HCT116 (cell line): ENCODE data around the gene CNTNAP2. TPM values are rescaled to one million over a fixed set of nuclear protein-coding genes. Genes with fewer than 3 reads are reported as not detected.

ENCODE experiments used
- ATAC-seq: fragments of 200-7000 bp; cut with Tn5 transposase; 2 replicates; pipeline ENCODE4 v1.9.1; 2020; ENCODE audit warnings: mild to moderate bottlenecking, moderate library complexity
- BruUV-seq: library from RNA; stranded (reverse); fragments of 400-500 nt; replicated peaks from 2 replicates; lab custom pipeline; 2021; lab: Mats Ljungman, UMichigan
- CTCF ChIA-PET: fragments of 300-600 bp; sonication (Branson Sonifier 250); formaldehyde crosslinking; loops from one replicate; lab custom pipeline; 2021; ENCODE audit warnings: antibody characterized with exemption; lab: Charles Lee
- POLR2A ChIA-PET: fragments of 300-600, 350-600 bp; sonication (Branson Sonifier 250); formaldehyde crosslinking; loops from one replicate; lab custom pipeline; 2021; ENCODE audit warnings: antibody characterized with exemption; lab: Charles Lee
- RAD21 ChIA-PET, 2 experiments: fragments of 300-600 bp; sonication (Branson Sonifier 250); formaldehyde crosslinking; loops; one replicate each; lab custom pipeline; 2023; ENCODE audit warnings: low total read pairs in 2 of 2; ENCODE audit not compliant: uncharacterized antibody in 2 of 2, unreplicated experiment in 2 of 2, low non-redundant PET in 1 of 2; lab: Charles Lee
- DNase-seq: peaks from one replicate; pipeline ENCODE4 v3.0.0-alpha.2; 2010; ENCODE audit warnings: low read depth, low spot score
- H2AFZ ChIP-seq: fragments of 200-600 bp; shearing (Covaris generic), sonication (generic); 2 replicates; pipeline ENCODE4 v1.6.1; 2017; ENCODE audit warnings: low read depth, mixed run types, mixed read lengths, antibody characterized with exemption, low read length; ENCODE audit not compliant: poor library complexity, severe bottlenecking
- H3K27ac ChIP-seq: 2 replicates; pipeline ENCODE4 v1.5.1; 2012; ENCODE audit warnings: low read depth, low read length
- H3K27me3 ChIP-seq: fragments of 200-600 bp; sonication (generic); 2 replicates; pipeline ENCODE4 v1.6.1; 2016; ENCODE audit warnings: mixed run types, low read length, mixed read lengths; ENCODE audit not compliant: insufficient read depth
- H3K36me3 ChIP-seq, 2 experiments: fragments of 200-500 bp in 1 of 2; fragments of 200-600 bp in 1 of 2; sonication (Bioruptor generic) in 1 of 2; sonication (generic) in 1 of 2; 2 replicates each; pipeline versions ENCODE4 v1.5.1 to v1.6.1; 2014 to 2016; ENCODE audit warnings: low read length in 2 of 2, inconsistent platforms in 1 of 2, mixed read lengths in 1 of 2, mixed run types in 1 of 2; ENCODE audit not compliant: insufficient read depth in 2 of 2, control insufficient read depth in 1 of 2
- H3K4me1 ChIP-seq, 2 experiments: fragments of 200-600 bp in 1 of 2; sonication (generic) in 1 of 2; 2 replicates each; pipeline versions ENCODE4 v1.5.1 to v1.6.1; 2012 to 2017; ENCODE audit warnings: low read length in 2 of 2, inconsistent platforms in 1 of 2, mild to moderate bottlenecking in 1 of 2, mixed read lengths in 1 of 2, mixed run types in 1 of 2, moderate library complexity in 1 of 2; ENCODE audit not compliant: insufficient read depth in 2 of 2, control insufficient read depth in 1 of 2
- H3K4me2 ChIP-seq: fragments of 200-600 bp; sonication (generic); 2 replicates; pipeline ENCODE4 v1.6.1; 2017; ENCODE audit warnings: mixed run types, low read length, mixed read lengths
- H3K4me3 ChIP-seq, 2 experiments: fragments of 200-600 bp in 1 of 2; sonication (generic) in 1 of 2; replicated peaks in 1 of 2; 2 replicates each; pipeline ENCODE4 v1.5.1; 2011 to 2016; ENCODE audit warnings: low read length in 2 of 2, control low read depth in 1 of 2, low read depth in 1 of 2, mild to moderate bottlenecking in 1 of 2, mixed read lengths in 1 of 2, mixed run types in 1 of 2
- H3K79me2 ChIP-seq: fragments of 200-600 bp; sonication (generic); 2 replicates; pipeline ENCODE4 v1.6.1; 2017; ENCODE audit warnings: mild to moderate bottlenecking, mixed run types, low read length, moderate library complexity, mixed read lengths; ENCODE audit not compliant: insufficient read depth
- H3K9ac ChIP-seq: fragments of 200-600 bp; sonication (generic); 2 replicates; pipeline ENCODE4 v1.6.1; 2016; ENCODE audit warnings: low read length, mixed read lengths
- H3K9me2 ChIP-seq: fragments of 200-600 bp; sonication (generic), shearing (Covaris generic); 2 replicates; pipeline ENCODE4 v1.6.1; 2017; ENCODE audit warnings: mixed run types, mild to moderate bottlenecking, moderate library complexity; ENCODE audit not compliant: insufficient read depth
- H3K9me3 ChIP-seq, 2 experiments: fragments of 200-500 bp in 1 of 2; fragments of 200-600 bp in 1 of 2; sonication (Bioruptor generic) in 1 of 2; sonication (generic) in 1 of 2; 2 replicates each; pipeline ENCODE4 v1.6.1; 2014 to 2017; ENCODE audit warnings: low read length in 2 of 2, mixed read lengths in 2 of 2, inconsistent platforms in 1 of 2, low read depth in 1 of 2, mild to moderate bottlenecking in 1 of 2, mixed run types in 1 of 2, moderate library complexity in 1 of 2; ENCODE audit not compliant: control insufficient read depth in 1 of 2, insufficient read depth in 1 of 2
- H4K20me1 ChIP-seq: fragments of 200-600 bp; sonication (generic), shearing (Covaris generic); 2 replicates; pipeline ENCODE4 v1.6.1; 2017; ENCODE audit warnings: mixed run types, mild to moderate bottlenecking, moderate library complexity; ENCODE audit not compliant: insufficient read depth
- EGR1 ChIP-seq: IDR thresholded peaks from 2 replicates; pipeline ENCODE4 v1.6.1; 2012; ENCODE audit warnings: low read depth
- ELF1 ChIP-seq: IDR thresholded peaks from 2 replicates; pipeline ENCODE4 v1.6.1; 2012; ENCODE audit warnings: low read depth, borderline replicate concordance
- FOSL1 ChIP-seq: IDR thresholded peaks from 2 replicates; pipeline ENCODE4 v1.6.1; 2012; ENCODE audit warnings: low read depth
- ZFX ChIP-seq: fragments of 450-650 bp; IDR thresholded peaks from 2 replicates; pipeline ENCODE4 v1.6.1; 2017
- intact Hi-C: fragments of 100-400 bp; cut with micrococcal nuclease; formaldehyde crosslinking; loops from 2 replicates; pipeline ENCODE4 v1.10.0; 2022
- total RNA-seq: library from RNA; stranded (reverse); gene quantifications from one replicate; pipeline ENCODE4 v1.2.1, GENCODE V29; 2021; ENCODE audit not compliant: unreplicated experiment
- TF ChIP-seq, protein P1 (sequence below): IDR thresholded peaks from 2 replicates; pipeline ENCODE4 v1.6.1; 2012
- TF ChIP-seq, protein P2 (sequence below): IDR thresholded peaks from 2 replicates; pipeline ENCODE4 v1.6.1; 2012

Gene CNTNAP2
- total RNA-seq, 1 experiment from 2014 or later, result 0.37 TPM

DNA sequence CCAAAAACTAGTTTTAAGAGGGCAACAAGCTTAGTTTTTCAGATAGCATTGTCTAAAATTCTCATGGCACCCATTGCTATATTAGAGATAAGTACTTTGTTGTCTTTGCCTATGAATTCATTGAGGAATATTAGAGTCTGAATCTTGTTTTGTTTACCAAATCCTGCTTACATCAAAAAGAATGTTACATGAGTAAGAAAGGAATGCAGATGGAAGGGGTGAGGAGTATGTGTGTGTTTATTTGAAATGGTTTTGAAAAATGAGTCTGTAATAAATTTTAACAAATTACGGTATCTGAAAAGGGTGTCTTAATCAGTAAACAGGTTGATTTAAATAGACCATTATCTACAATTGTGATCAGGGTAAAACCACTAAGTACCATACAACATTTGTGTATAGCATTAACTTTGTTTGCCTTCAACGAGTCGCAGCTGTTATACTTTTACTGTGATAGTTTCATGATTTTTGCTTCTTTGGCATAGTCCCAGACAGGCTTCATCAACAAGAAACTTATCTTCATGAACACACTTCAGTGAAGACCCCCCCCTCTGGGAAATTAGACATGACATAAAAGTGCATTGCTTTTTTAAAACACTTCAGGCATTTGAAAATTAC is 1290.0 kb downstream of the CNTNAP2 start:
- CTCF ChIA-PET, result no interaction called here
- Histone ChIP-seq H3K27ac (no peak overlapping the region), H2AFZ (no peak overlapping the region), H3K27me3 (no peaks in the 10 kb centered on the region), H3K79me2 (no peaks in the 10 kb centered on the region), H3K9me2 (no peaks in the 10 kb centered on the region), H3K9ac (no peak overlapping the region), H3K4me3 (no peak overlapping the region), H4K20me1 (no peaks in the 10 kb centered on the region), H3K4me2 (no peak overlapping the region), H3K36me3 (no peaks in the 10 kb centered on the region), H3K9me3 (peaks cover 3 to 27% of the 10 kb centered on the region in 2 experiments; a peak in 2 of 4 replicates), H3K4me1 (no peaks in the 10 kb centered on the region)
- intact Hi-C loops, result no loop called here
- ATAC-seq, result no peak
- no peak for DNase-seq
- RAD21 ChIA-PET, result no interaction called here
- POLR2A ChIA-PET, result no interaction called here
- BruUV-seq, result no TSS peak
- TF ChIP-seq, protein P1, sequence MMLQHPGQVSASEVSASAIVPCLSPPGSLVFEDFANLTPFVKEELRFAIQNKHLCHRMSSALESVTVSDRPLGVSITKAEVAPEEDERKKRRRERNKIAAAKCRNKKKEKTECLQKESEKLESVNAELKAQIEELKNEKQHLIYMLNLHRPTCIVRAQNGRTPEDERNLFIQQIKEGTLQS, result no peak
- TF ChIP-seq, protein P2, sequence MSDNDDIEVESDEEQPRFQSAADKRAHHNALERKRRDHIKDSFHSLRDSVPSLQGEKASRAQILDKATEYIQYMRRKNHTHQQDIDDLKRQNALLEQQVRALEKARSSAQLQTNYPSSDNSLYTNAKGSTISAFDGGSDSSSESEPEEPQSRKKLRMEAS, result no peak

DNA sequence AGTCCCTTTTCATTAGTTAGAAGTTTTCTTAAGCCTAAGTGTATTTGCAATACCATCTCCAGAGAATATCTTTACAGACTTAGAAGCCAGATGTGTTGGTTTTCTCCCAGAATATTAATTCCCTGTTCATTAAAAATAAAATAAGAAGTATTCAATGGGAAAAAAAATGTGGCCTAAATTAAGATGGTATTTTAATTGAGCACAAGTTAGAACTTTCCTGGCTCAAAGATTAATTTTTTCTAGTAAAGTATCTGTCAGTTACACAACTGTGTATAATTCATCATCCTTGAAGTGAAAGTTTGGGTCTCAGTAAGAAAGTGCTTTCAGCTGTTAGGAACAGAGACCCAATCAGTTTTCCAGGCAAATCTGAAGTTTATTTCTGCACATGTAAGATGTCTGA is 1294.5 kb downstream of the CNTNAP2 start:
- TF ChIP-seq ZFX (no peak), EGR1 (no peak), FOSL1 (no peak), ELF1 (no peak)
- ATAC-seq (no peak), DNase-seq (no peak)
- RAD21 ChIA-PET, result no interaction called here
- H3K4me3 ChIP-seq, result no peak overlapping the region
- no TSS peak for BruUV-seq
- H3K27me3 ChIP-seq, result no peaks in the 10 kb centered on the region
- no peak overlapping the region for H3K9ac ChIP-seq
- no peaks in the 10 kb centered on the region for H3K4me1 ChIP-seq
- H3K36me3 ChIP-seq, result no peaks in the 10 kb centered on the region
- intact Hi-C loops, result no loop called here
- no peaks in the 10 kb centered on the region for H4K20me1 ChIP-seq
- no peaks in the 10 kb centered on the region for H3K9me2 ChIP-seq
- H2AFZ ChIP-seq, result no peak overlapping the region
- CTCF ChIA-PET, result no interaction called here
- POLR2A ChIA-PET, result no interaction called here
- no peak overlapping the region for H3K4me2 ChIP-seq
- no peak overlapping the region for H3K27ac ChIP-seq
- peaks cover 3 to 20% of the 10 kb centered on the region in 2 experiments; a peak in 2 of 4 replicates for H3K9me3 ChIP-seq
- no peaks in the 10 kb centered on the region for H3K79me2 ChIP-seq
